HG03095 (cell line): ENCODE data around the gene TRIM17.

ENCODE experiments used
- ATAC-seq: cut with Tn5 transposase; IDR thresholded peaks from one replicate; pipeline ENCODE4 v1.9.1; 2021; ENCODE audit warnings: moderate library complexity; ENCODE audit not compliant: unreplicated experiment

The TRIM17 gene

DNA sequence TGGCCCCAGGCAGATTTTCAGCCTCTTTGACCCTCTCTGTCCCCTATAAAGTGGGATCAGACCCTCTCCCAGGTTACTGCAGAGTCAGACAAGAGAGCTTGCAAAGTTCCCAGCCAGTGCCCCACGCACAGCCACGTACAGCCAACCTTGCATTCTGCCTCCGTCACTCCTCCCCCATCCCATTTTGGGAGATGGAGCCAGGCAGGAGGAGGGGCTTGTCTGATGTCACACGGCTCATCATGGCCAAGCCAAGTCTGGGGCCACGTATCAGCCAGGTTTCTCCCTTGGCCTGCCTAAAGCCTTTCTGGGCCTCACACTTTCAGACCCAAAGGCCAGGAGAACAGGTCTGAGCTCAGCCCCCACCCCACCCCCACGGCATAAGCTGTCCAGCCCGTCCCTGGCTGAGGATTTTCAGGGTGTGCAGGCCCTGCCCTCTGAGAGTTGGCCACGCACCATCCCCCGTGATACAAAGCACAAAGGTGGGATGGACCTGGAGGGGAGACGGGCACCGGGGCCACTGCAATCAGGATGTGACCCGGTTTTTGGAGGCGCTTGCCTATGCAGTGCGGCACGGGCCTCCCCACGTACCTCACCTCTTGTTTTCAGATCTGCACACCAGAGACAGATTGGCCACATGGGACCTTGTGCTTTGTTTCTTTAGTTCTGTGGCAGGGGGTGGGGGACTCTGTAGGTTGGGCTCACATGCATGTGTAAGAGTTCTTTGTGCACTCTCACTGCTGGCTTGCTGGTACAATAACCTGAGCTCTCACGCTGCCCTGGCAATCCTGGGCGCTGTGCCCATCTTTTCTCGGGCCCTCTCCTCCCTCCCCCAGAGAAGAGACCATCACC lies 57.7 kb downstream of the TRIM17 start:
- no peak for ATAC-seq

DNA sequence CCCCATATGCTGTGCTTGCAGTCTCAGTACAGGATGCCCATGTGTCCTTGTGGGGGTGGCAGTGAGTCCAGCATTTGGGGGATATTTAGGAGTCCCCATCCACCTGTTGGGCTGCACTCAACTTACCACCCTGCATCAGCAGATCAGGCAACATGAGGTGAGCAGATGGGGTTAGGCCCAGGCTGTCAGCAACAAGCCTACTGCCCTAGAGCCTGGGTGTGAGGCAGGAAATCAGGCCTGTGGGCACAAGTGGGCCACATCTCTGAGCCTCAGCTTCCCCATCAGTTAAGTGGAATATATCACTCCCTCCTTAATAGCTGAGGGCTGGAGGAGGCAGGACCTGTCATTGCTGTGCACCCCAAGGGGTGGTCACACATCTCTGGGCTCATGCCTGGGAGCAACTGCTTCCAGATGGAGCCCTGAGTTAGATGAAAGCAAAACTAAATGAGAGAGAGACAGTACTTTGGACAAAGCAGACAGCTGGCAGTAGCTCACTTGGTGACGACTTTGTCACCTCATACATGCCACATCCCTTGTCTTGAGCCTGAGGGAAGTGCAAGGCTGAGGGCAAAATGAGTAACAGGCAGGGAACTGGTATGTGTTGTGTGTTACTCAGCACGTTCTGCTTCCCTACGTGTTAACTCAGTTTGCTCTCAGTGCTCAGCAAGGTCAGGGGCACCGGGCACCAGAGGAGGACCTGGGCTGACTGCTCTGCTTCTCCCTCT lies 58.5 kb downstream of the TRIM17 start:
- ATAC-seq, result no peak
